Measurements from ENCODE around the gene NHS.

- no peak for TF ChIP-seq EP300 (IDR thresholded peaks at IDR 0.05)
- no peak for TF ChIP-seq ESRRA (IDR thresholded peaks at IDR 0.05; ENCODE audit: borderline replicate concordance, low read length)
- TF ChIP-seq ZC3H11A (IDR thresholded peaks at IDR 0.05), result no peak
- TF ChIP-seq SREBF2 (IDR thresholded peaks at IDR 0.05), result no peak
- no peak for TF ChIP-seq RAD21 (conservative IDR thresholded peaks at IDR 0.05 in 1 of 2, IDR thresholded peaks at IDR 0.05 in 1 of 2)
- TF ChIP-seq SMC3 (IDR thresholded peaks at IDR 0.05), result no peak
- no peak for TF ChIP-seq RFX5 (IDR thresholded peaks at IDR 0.05)
- no peak for TF ChIP-seq POLR2AphosphoS2 (conservative IDR thresholded peaks at IDR 0.05; ENCODE audit: low read length)
Observed at GRCh38 chrX:17499512-17499911, 124.5 kb downstream of the NHS start.

Measured in A549 (cell line).